ENCODE results near the gene SLC45A1.

DNA sequence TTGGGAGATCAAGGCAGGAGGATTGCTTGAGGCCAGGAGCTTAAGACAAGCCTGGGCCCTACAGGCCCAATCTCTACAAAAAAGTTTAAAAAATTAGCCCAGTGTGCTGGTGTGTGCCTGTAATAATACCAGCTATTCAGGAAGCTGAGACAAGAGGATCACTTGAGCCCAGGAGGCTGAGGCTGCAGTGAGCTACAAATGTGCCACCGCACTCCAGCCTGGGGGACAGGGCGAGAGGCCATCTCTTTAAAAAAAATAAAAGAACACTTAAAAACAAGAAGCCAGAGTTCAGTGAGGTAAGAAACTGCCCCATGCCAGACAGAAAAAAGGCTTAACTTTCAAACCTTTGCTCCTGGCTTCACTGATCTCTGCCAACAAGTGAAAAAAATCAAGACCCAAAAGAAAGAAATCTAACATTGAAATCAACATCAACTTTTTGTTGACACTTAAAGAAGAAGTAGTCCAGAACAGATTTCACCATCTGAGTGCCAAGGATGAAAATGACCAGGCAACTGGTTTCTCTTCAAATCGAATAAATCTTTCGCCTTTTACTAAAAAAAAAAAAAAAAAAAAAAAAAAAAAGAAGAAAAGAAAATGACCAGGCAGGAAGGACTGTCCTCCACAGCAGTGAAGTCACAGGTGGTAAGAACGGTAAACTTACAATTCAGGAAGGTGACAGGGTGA, 51.2 kb downstream of the SLC45A1 start:
- TF ChIP-seq, protein P1, sequence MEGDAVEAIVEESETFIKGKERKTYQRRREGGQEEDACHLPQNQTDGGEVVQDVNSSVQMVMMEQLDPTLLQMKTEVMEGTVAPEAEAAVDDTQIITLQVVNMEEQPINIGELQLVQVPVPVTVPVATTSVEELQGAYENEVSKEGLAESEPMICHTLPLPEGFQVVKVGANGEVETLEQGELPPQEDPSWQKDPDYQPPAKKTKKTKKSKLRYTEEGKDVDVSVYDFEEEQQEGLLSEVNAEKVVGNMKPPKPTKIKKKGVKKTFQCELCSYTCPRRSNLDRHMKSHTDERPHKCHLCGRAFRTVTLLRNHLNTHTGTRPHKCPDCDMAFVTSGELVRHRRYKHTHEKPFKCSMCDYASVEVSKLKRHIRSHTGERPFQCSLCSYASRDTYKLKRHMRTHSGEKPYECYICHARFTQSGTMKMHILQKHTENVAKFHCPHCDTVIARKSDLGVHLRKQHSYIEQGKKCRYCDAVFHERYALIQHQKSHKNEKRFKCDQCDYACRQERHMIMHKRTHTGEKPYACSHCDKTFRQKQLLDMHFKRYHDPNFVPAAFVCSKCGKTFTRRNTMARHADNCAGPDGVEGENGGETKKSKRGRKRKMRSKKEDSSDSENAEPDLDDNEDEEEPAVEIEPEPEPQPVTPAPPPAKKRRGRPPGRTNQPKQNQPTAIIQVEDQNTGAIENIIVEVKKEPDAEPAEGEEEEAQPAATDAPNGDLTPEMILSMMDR (conservative IDR thresholded peaks at IDR 0.05) = no peak
- TF ChIP-seq ZFX (IDR thresholded peaks at IDR 0.05) = no peak
